WTC11 (cell line): Measurements from ENCODE around the gene LACC1. TPM values are rescaled to one million over a fixed set of nuclear protein-coding genes. Genes with fewer than 3 reads are reported as not detected.

Experiments
- ATAC-seq: fragments of 200-7000 bp; cut with Tn5 transposase; 2 replicates; pipeline ENCODE4 v1.10.0; 2021; ENCODE audit warnings: mild to moderate bottlenecking, moderate library complexity
- CTCF ChIA-PET: fragments of 300-600 bp; sonication (Branson Sonifier 250); formaldehyde crosslinking; loops from one replicate; lab custom pipeline; 2021; ENCODE audit warnings: antibody characterized with exemption; lab: Charles Lee
- POLR2A ChIA-PET: fragments of 350-600 bp; sonication (Branson Sonifier 250); formaldehyde crosslinking; loops from one replicate; lab custom pipeline; 2021; ENCODE audit warnings: antibody characterized with exemption; lab: Charles Lee
- DNase-seq: peaks from one replicate; pipeline ENCODE4 v3.0.0; 2021; ENCODE audit warnings: low spot score
- H3K27ac Mint-ChIP-seq: 2 replicates; pipeline ENCODE4 v1.8.0; 2021; ENCODE audit warnings: mixed read lengths
- H3K27me3 Mint-ChIP-seq: 2 replicates; pipeline ENCODE4 v1.8.0; 2021; ENCODE audit warnings: low read depth, mild to moderate bottlenecking, moderate library complexity, mixed read lengths
- H3K36me3 Mint-ChIP-seq: 2 replicates; pipeline ENCODE4 v1.8.0; 2021; ENCODE audit warnings: mixed read lengths
- H3K4me1 Mint-ChIP-seq: 2 replicates; pipeline ENCODE4 v1.8.0; 2022; ENCODE audit warnings: mixed read lengths
- H3K4me3 Mint-ChIP-seq: 2 replicates; pipeline ENCODE4 v1.8.0; 2021; ENCODE audit warnings: mild to moderate bottlenecking, moderate library complexity, mixed read lengths
- H3K9me3 Mint-ChIP-seq: 2 replicates; pipeline ENCODE4 v1.8.0; 2021; ENCODE audit warnings: mixed read lengths
- ATF1 ChIP-seq: sonication (generic); formaldehyde crosslinking; IDR thresholded peaks from 2 replicates; pipeline ENCODE4 v1.8.1; 2023; ENCODE audit warnings: mild to moderate bottlenecking, moderate library complexity, missing genetic modification reagents
- GABPB1 ChIP-seq: sonication (generic); formaldehyde crosslinking; IDR thresholded peaks from 2 replicates; pipeline ENCODE4 v1.8.1; 2023; ENCODE audit warnings: mild to moderate bottlenecking, missing genetic modification reagents
- HMGA2 ChIP-seq: fragments of 250-450 bp; sonication (Bioruptor Pico); IDR thresholded peaks from 2 replicates; pipeline ENCODE4 v1.4.0; 2021; ENCODE audit warnings: mild to moderate bottlenecking, moderate library complexity
- MXD4 ChIP-seq: fragments of 250-450 bp; sonication (Bioruptor Pico); IDR thresholded peaks from 2 replicates; pipeline ENCODE4 v1.8.0; 2021; ENCODE audit warnings: mild to moderate bottlenecking, moderate library complexity, borderline replicate concordance
- NR1H2 ChIP-seq: sonication (generic); formaldehyde crosslinking; IDR thresholded peaks from 2 replicates; pipeline ENCODE4 v1.9.0; 2021; ENCODE audit warnings: mild to moderate bottlenecking, moderate library complexity, missing genetic modification reagents
- TCF7 ChIP-seq: sonication (generic); formaldehyde crosslinking; IDR thresholded peaks from 2 replicates; pipeline ENCODE4 v1.8.0; 2022; ENCODE audit warnings: mild to moderate bottlenecking, low read depth, missing genetic modification reagents, moderate library complexity
- ZNF416 ChIP-seq: fragments of 250-450 bp; sonication (Bioruptor Pico); IDR thresholded peaks from 2 replicates; pipeline ENCODE4 v1.9.0; 2021; ENCODE audit warnings: mild to moderate bottlenecking, inconsistent platforms
- total RNA-seq: library from RNA; stranded (reverse); gene quantifications from 3 replicates; pipeline ENCODE4 v1.2.3, GENCODE V29; 2021
- TF ChIP-seq, protein P1 (sequence below): sonication (generic); formaldehyde crosslinking; IDR thresholded peaks from 2 replicates; pipeline ENCODE4 v1.8.1; 2023; ENCODE audit warnings: mild to moderate bottlenecking, missing genetic modification reagents, moderate library complexity
- TF ChIP-seq, protein P2 (sequence below): sonication (generic); formaldehyde crosslinking; IDR thresholded peaks from 2 replicates; pipeline ENCODE4 v1.8.0; 2023; ENCODE audit warnings: missing genetic modification reagents
- TF ChIP-seq, protein P3 (sequence below): sonication (generic); formaldehyde crosslinking; IDR thresholded peaks from 2 replicates; pipeline ENCODE4 v1.8.0; 2022; ENCODE audit warnings: mild to moderate bottlenecking, missing genetic modification reagents
- TF ChIP-seq, protein P4 (sequence below): sonication (generic); formaldehyde crosslinking; IDR thresholded peaks from 2 replicates; pipeline ENCODE4 v1.8.1; 2022; ENCODE audit warnings: mild to moderate bottlenecking, missing genetic modification reagents, moderate library complexity, borderline replicate concordance
- TF ChIP-seq, protein P5 (sequence below): fragments of 250-450 bp; sonication (Bioruptor Pico); IDR thresholded peaks from 2 replicates; pipeline ENCODE4 v1.9.0; 2021; ENCODE audit warnings: mild to moderate bottlenecking, borderline replicate concordance
- TF ChIP-seq, protein P6 (sequence below): fragments of 250-450 bp; sonication (Bioruptor Pico); IDR thresholded peaks from 2 replicates; pipeline ENCODE4 v2.1.2; 2022; ENCODE audit warnings: mild to moderate bottlenecking, moderate library complexity
- TF ChIP-seq, protein P7 (sequence below): sonication (generic); formaldehyde crosslinking; IDR thresholded peaks from 2 replicates; pipeline ENCODE4 v1.8.0; 2022; ENCODE audit warnings: mild to moderate bottlenecking, missing genetic modification reagents
- TF ChIP-seq, protein P8 (sequence below): sonication (generic); formaldehyde crosslinking; IDR thresholded peaks from 2 replicates; pipeline ENCODE4 v1.8.0; 2022; ENCODE audit warnings: mild to moderate bottlenecking, missing genetic modification reagents
- TF ChIP-seq, protein P9 (sequence below): sonication (generic); formaldehyde crosslinking; IDR thresholded peaks from 2 replicates; pipeline ENCODE4 v1.8.1; 2023; ENCODE audit warnings: mild to moderate bottlenecking, missing genetic modification reagents, moderate library complexity

The LACC1 gene
- total RNA-seq, 1 experiment from 2014 or later: 5.5 TPM

DNA sequence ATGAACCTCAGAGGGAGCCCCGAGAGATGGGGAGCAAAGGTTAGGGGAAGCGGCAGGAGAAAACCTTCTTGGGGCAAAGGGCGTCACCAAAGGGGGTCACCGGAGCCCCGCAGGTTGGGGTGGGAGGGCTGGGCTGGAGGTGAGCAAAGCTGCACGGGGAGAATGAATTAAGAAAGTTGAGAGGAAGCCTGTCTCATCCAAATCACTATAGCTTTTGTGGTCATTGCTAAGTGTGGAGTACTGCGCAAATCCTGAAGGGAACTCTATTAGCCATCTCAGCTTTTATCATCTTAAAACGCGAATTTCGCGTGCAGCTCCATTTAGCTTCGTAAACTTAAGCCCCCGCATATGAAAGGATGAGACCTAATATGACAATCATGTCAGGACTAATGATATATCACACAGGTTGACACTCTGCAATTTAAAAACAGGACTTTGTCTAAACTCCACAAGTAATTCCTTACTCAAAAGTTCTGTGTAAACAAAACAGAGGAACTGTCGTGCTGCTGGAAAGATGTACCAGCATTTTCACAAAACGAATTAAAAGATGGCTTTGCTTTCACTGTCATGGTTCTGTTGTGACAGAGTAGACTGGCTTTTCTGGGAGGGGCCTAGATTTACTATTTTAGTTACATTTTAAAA is 631 bp downstream of the LACC1 start:
- ChIA-PET POLR2A (no interaction called here), CTCF (interaction anchor here (0.6 kb wide), 1 partner anchor 932 kb away, joined by 3 read pairs; no protein-coding TSS in a partner anchor)

More for the DNA sequence above, 631 bp downstream of the LACC1 start:
- no peak for DNase-seq
- Mint-ChIP-seq H3K27ac (no peak overlapping the region), H3K27me3 (peaks cover 22% of the 10 kb centered on the region), H3K9me3 (no peaks in the 10 kb centered on the region; the same call in 1 of the 2 replicates), H3K4me3 (peak overlapping the region; percentile 90), H3K4me1 (peaks cover 44% of the 10 kb centered on the region), H3K36me3 (no peaks in the 10 kb centered on the region)
- ATAC-seq: no peak
- TF ChIP-seq, protein P1, sequence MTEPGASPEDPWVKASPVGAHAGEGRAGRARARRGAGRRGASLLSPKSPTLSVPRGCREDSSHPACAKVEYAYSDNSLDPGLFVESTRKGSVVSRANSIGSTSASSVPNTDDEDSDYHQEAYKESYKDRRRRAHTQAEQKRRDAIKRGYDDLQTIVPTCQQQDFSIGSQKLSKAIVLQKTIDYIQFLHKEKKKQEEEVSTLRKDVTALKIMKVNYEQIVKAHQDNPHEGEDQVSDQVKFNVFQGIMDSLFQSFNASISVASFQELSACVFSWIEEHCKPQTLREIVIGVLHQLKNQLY (CRISPR knock-in tag): no peak
- TF ChIP-seq ZNF416 (CRISPR knock-in tag): no peak
- TF ChIP-seq, protein P2, sequence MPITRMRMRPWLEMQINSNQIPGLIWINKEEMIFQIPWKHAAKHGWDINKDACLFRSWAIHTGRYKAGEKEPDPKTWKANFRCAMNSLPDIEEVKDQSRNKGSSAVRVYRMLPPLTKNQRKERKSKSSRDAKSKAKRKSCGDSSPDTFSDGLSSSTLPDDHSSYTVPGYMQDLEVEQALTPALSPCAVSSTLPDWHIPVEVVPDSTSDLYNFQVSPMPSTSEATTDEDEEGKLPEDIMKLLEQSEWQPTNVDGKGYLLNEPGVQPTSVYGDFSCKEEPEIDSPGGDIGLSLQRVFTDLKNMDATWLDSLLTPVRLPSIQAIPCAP (CRISPR knock-in tag): no peak
- TF ChIP-seq, protein P3, sequence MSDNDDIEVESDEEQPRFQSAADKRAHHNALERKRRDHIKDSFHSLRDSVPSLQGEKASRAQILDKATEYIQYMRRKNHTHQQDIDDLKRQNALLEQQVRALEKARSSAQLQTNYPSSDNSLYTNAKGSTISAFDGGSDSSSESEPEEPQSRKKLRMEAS: no peak
- TF ChIP-seq, protein P4, sequence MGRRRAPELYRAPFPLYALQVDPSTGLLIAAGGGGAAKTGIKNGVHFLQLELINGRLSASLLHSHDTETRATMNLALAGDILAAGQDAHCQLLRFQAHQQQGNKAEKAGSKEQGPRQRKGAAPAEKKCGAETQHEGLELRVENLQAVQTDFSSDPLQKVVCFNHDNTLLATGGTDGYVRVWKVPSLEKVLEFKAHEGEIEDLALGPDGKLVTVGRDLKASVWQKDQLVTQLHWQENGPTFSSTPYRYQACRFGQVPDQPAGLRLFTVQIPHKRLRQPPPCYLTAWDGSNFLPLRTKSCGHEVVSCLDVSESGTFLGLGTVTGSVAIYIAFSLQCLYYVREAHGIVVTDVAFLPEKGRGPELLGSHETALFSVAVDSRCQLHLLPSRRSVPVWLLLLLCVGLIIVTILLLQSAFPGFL (CRISPR knock-in tag): no peak
- TF ChIP-seq, protein P5, sequence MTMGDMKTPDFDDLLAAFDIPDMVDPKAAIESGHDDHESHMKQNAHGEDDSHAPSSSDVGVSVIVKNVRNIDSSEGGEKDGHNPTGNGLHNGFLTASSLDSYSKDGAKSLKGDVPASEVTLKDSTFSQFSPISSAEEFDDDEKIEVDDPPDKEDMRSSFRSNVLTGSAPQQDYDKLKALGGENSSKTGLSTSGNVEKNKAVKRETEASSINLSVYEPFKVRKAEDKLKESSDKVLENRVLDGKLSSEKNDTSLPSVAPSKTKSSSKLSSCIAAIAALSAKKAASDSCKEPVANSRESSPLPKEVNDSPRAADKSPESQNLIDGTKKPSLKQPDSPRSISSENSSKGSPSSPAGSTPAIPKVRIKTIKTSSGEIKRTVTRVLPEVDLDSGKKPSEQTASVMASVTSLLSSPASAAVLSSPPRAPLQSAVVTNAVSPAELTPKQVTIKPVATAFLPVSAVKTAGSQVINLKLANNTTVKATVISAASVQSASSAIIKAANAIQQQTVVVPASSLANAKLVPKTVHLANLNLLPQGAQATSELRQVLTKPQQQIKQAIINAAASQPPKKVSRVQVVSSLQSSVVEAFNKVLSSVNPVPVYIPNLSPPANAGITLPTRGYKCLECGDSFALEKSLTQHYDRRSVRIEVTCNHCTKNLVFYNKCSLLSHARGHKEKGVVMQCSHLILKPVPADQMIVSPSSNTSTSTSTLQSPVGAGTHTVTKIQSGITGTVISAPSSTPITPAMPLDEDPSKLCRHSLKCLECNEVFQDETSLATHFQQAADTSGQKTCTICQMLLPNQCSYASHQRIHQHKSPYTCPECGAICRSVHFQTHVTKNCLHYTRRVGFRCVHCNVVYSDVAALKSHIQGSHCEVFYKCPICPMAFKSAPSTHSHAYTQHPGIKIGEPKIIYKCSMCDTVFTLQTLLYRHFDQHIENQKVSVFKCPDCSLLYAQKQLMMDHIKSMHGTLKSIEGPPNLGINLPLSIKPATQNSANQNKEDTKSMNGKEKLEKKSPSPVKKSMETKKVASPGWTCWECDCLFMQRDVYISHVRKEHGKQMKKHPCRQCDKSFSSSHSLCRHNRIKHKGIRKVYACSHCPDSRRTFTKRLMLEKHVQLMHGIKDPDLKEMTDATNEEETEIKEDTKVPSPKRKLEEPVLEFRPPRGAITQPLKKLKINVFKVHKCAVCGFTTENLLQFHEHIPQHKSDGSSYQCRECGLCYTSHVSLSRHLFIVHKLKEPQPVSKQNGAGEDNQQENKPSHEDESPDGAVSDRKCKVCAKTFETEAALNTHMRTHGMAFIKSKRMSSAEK (CRISPR knock-in tag): no peak
- no peak for TF ChIP-seq GABPB1 (CRISPR knock-in tag)
- no peak for TF ChIP-seq TCF7 (CRISPR knock-in tag)
- no peak for TF ChIP-seq ATF1 (CRISPR knock-in tag)
- TF ChIP-seq, protein P6, sequence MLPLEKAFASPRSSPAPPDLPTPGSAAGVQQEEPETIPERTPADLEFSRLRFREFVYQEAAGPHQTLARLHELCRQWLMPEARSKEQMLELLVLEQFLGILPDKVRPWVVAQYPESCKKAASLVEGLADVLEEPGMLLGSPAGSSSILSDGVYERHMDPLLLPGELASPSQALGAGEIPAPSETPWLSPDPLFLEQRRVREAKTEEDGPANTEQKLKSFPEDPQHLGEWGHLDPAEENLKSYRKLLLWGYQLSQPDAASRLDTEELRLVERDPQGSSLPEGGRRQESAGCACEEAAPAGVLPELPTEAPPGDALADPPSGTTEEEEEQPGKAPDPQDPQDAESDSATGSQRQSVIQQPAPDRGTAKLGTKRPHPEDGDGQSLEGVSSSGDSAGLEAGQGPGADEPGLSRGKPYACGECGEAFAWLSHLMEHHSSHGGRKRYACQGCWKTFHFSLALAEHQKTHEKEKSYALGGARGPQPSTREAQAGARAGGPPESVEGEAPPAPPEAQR (CRISPR knock-in tag): no peak
- TF ChIP-seq, protein P7, sequence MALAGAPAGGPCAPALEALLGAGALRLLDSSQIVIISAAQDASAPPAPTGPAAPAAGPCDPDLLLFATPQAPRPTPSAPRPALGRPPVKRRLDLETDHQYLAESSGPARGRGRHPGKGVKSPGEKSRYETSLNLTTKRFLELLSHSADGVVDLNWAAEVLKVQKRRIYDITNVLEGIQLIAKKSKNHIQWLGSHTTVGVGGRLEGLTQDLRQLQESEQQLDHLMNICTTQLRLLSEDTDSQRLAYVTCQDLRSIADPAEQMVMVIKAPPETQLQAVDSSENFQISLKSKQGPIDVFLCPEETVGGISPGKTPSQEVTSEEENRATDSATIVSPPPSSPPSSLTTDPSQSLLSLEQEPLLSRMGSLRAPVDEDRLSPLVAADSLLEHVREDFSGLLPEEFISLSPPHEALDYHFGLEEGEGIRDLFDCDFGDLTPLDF (CRISPR knock-in tag): no peak
- TF ChIP-seq HMGA2 (CRISPR knock-in tag): no peak
- TF ChIP-seq NR1H2: no peak
- TF ChIP-seq, protein P8, sequence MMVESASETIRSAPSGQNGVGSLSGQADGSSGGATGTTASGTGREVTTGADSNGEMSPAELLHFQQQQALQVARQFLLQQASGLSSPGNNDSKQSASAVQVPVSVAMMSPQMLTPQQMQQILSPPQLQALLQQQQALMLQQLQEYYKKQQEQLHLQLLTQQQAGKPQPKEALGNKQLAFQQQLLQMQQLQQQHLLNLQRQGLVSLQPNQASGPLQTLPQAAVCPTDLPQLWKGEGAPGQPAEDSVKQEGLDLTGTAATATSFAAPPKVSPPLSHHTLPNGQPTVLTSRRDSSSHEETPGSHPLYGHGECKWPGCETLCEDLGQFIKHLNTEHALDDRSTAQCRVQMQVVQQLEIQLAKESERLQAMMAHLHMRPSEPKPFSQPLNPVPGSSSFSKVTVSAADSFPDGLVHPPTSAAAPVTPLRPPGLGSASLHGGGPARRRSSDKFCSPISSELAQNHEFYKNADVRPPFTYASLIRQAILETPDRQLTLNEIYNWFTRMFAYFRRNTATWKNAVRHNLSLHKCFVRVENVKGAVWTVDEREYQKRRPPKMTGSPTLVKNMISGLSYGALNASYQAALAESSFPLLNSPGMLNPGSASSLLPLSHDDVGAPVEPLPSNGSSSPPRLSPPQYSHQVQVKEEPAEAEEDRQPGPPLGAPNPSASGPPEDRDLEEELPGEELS (CRISPR knock-in tag): no peak
- no peak for TF ChIP-seq MXD4 (CRISPR knock-in tag)
- TF ChIP-seq, protein P9, sequence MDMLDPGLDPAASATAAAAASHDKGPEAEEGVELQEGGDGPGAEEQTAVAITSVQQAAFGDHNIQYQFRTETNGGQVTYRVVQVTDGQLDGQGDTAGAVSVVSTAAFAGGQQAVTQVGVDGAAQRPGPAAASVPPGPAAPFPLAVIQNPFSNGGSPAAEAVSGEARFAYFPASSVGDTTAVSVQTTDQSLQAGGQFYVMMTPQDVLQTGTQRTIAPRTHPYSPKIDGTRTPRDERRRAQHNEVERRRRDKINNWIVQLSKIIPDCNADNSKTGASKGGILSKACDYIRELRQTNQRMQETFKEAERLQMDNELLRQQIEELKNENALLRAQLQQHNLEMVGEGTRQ (CRISPR knock-in tag): no peak
